ENCODE results near the gene ZNF469.

- TF ChIP-seq CTCF (IDR thresholded peaks at IDR 0.05; ENCODE audit: low read depth, low read length) (no peak), EZH2phosphoT487 (IDR thresholded peaks at IDR 0.05; ENCODE audit: low read depth) (no peak)
These were observed 45.4 kb downstream of the ZNF469 start for GRCh38 chr16:88428156-88428555.
